Activated CD4-positive, alpha-beta T cell treated with anti-CD3 and anti-CD28 coated beads for 48 hours (primary cell): ENCODE measurements around the gene GMCL2.

ENCODE experiments used
- DNase-seq: peaks from one replicate; pipeline ENCODE4 v3.0.0-alpha.2; 2020

GMCL2 gene

GRCh38 chr5:178221853-178222252 lies 34.7 kb upstream of the GMCL2 start:
- DNase-seq: no peak

DNA sequence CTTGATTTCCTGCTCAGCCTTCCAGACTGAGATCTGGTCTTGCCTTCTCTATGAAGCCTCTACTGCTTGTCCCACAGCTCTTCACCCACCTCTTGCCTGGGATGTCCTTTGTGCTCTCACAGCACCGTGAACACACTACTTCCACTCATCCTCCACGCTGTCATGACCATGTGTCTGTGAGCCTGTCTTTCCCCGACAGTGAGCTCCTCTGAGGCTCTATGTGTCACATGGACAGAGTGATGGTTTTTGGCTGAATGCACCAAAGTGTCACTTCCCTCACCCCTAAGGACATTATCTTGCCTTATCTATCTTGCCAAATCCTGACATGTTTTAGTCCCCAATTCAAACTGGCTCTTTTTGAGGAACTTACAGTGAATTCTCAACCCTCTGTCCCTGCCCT lies 34.1 kb upstream of the GMCL2 start:
- DNase-seq: no peak

DNA sequence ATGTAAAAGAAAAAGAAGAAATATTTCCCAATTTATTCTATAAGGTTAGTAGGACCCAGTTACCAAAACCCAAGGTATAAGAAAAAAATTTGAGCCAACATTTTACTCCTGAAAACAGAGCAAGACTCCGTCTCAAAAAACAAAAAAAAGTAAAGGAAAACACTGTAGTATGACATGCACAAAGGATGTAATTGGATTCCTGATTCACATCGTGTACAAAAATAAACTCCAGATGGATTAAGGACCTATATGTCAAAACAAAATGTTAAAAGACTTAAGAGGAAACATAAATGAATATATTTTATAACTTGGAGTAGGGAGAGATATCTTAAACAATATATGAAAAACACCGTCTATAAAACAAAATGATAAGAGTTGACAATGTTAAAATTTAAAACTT lies 31.7 kb upstream of the GMCL2 start:
- no peak for DNase-seq

GRCh38 chr5:178218237-178218776 lies 31.1 kb upstream of the GMCL2 start:
- no peak for DNase-seq

GRCh38 chr5:178216779-178217178 lies 29.6 kb upstream of the GMCL2 start:
- DNase-seq: no peak

DNA sequence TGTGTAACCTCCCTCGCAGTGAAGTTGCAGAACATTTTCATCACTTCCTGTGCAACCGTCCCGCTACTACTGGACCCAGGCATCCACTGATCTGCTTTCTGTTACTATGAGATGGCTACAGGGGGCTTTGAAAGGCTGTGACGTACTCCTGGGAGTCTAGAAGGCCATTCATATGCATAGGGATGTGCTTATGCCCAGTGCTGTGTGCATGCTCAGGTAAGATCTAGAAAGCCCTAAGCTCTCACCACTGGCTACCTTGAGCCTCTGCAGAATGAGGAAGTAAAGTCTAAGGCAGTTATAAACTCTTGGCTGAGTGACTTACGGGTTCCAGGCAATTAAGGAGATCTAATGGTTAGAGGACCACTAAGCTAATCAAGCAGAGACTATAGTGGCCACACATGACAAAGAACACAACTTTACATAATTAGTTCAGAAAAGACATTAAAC lies 28.9 kb upstream of the GMCL2 start:
- no peak for DNase-seq

- no peak for DNase-seq
These were observed 28.3 kb upstream of the GMCL2 start for GRCh38 chr5:178215280-178216002.

DNA sequence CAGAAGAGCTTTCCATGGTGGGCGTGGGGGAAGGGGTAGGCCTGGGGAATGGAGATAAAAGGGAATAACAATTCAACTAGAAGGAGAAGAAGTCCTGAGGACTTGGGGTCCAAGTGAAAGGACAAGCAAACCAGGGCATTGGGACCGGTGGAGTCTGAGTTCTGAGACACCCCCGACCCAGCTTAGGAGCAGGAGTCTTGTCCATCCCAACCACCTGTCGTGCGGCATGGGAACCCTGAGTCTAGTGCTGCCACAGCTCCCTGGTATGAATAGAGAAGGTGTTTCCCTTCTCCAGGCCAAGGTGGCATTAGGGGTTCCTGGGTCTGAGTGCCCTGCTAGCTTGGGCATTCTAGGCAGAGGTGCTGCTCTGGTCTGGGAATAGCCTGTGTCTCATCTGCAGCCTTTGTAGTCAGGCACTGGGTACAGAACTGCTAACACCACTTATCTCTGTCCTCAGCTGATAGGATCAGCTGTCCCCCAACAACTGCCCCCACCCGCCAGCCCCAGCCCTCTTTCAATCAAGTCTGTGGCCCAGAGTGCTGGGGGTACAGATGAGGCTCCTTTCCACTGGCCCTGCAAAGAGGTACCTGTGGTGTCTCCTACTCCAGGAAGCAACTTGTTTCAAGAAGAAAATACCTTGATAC lies 27.1 kb upstream of the GMCL2 start:
- no peak for DNase-seq

GRCh38 chr5:178213748-178214151 lies 26.6 kb upstream of the GMCL2 start:
- no peak for DNase-seq

- DNase-seq: no peak
These were observed 25.9 kb upstream of the GMCL2 start for GRCh38 chr5:178213003-178213461.

- DNase-seq: no peak
These were observed 25.3 kb upstream of the GMCL2 start for GRCh38 chr5:178212241-178213002.

- DNase-seq: no peak
These were observed 24.2 kb upstream of the GMCL2 start for GRCh38 chr5:178211095-178212048.

- no peak for DNase-seq
These were observed 23.5 kb upstream of the GMCL2 start for GRCh38 chr5:178210686-178211085.

- DNase-seq: no peak
These were observed 22.9 kb upstream of the GMCL2 start for GRCh38 chr5:178210073-178210535.

DNA sequence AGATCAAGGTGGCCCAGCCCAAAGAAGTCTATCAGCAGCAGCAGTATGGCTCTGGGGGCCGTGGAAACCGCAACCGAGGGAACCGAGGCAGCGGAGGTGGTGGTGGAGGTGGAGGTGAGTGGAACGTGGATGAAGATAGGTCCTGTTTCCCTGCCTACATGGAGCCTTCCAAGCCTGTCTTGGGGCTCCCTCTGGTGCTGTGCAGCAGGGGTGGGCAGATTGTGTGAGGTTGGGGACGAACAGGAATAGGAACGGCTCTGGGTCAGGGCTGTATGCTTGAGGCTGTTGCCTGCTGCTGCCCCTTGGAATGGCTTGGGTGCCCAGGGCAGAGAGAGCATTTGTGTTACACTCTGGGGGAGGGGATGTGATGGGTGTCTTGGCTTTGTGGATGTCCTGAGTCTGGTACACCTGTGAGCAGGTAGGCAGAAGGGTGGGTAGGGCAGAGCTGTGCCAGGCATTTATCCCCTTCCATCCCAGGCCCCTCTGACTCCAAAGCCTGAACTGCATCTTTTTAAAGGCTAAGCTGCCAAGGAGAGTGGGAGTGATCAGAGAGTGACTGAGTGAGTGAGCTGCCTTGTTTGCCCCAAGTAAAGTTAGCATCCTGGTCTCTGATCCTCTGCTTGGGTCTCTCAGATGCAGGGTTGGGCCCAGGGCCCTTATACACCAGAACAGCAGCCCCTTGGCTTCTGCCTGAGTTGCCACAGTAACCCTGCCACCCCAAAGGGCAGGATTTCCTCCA lies 22.3 kb upstream of the GMCL2 start:
- no peak for DNase-seq

GRCh38 chr5:178208540-178209227 lies 21.5 kb upstream of the GMCL2 start:
- no peak for DNase-seq

GRCh38 chr5:178207917-178208280 lies 20.7 kb upstream of the GMCL2 start:
- DNase-seq: no peak

DNA sequence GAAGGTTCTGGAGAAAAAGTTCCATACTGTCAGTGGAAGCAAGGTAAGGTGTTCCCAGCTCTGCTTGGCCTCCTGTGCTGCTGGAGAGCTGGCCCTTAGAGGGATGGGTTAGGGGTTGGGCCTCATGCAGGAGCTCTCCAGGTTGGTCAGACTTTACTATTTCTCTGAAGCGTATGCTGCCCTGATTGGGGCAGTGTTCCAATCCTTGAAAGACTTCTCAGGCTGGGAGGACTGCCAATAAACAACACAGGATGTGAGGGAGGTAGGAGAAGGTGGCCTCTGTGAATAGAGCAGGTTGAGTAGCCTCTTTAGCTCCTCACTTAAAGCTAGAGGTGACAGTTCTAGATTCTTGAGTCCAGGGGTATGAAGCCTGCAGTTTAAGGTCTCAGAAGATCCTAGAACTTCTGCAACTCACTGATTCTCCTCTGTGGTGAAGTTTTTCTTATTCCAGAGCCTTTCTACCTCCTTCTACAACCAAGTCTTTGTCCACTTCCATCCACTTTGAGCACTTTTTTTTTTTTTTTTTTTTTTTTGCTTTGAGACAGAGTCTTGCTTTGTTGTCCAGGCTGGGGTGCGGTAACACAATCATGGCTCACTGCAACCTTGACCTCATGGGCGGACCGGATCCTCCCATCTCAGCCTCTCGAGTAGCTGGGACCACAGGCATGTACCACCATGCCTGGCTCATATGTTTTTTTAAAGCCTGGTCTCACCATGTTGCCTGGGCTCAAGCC lies 20.2 kb upstream of the GMCL2 start:
- DNase-seq: no peak

GRCh38 chr5:178206166-178207101 lies 19.3 kb upstream of the GMCL2 start:
- no peak for DNase-seq
